GM19438 (cell line): ENCODE data around the gene MYO9B.

Experiments used
- ATAC-seq: cut with Tn5 transposase; IDR thresholded peaks from one replicate; pipeline ENCODE4 v1.9.1; 2021; ENCODE audit warnings: low read depth; ENCODE audit not compliant: unreplicated experiment

The MYO9B gene

DNA sequence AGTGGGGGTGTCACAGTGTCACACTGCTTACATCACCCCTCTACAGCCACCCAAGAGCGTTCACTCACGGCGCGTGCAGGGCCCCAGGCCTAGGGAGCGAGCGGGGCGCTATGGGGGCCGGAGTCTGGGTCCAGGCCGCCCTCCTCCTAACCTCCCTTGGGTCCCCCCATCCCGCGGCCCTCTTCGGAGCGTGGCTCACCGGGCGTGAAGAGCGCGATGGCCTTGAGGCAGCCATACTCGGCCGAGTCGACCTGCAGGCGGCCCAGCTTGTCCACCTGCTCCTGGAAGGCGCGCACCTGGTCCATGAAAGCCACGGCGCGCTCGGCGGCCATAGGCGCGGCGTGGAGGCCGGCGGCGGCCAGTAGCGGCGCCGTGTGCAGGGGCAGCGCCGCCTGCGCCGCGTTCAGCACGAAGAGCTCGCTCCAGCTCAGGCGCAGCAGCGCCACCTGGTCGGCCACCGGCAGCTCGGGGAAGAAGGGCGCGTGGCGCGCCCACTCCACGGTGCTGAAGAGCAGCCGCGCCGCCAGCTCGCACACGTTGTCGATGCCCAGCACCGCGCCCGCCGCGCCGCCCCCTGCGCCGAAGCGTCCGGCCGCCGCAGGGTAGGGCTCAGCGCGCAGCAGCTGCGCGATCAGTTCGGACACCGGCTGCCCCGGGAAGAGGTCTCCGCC, 159.9 kb downstream of the MYO9B start:
- peak; percentile 61 for ATAC-seq

DNA sequence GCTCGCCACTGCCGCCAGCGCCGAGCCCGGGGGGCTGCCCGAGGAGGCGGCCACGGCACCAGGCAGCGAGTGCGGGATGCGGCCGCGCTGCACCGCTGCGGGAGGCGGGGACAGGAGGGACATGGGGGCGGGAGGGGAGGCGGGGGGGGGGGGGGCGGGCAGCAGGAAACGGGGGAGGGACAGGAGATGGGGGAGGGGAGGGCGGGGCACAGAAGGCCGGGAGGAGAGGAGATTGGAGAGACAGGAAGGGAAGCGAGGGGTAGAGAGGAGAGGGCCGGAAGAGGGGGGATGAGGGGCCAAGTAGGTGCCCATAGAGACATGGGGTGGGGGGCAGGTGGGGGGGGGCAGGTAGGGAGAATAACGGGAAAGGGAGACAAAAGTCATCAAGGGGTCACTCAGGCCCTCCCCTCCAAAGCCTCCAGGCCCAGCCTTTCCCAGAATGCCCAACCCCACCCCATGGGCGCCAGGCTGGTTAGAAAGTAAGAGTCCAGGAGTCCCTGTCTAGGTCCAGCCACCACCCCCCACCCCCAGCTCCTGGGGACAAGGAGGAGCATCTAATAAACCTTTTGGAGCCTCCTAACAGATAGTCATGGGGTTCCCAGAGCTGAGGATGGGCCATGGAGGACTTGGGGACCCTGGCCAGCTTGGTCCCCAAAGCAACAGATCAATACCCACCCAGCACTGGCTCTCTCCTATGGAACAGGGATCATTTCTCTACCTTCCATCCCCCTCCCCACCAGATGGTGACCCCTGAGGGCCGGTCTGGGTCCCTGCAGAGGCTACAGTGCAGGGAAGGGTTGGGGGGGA, 160.6 kb downstream of the MYO9B start:
- ATAC-seq: peak; percentile 31

DNA sequence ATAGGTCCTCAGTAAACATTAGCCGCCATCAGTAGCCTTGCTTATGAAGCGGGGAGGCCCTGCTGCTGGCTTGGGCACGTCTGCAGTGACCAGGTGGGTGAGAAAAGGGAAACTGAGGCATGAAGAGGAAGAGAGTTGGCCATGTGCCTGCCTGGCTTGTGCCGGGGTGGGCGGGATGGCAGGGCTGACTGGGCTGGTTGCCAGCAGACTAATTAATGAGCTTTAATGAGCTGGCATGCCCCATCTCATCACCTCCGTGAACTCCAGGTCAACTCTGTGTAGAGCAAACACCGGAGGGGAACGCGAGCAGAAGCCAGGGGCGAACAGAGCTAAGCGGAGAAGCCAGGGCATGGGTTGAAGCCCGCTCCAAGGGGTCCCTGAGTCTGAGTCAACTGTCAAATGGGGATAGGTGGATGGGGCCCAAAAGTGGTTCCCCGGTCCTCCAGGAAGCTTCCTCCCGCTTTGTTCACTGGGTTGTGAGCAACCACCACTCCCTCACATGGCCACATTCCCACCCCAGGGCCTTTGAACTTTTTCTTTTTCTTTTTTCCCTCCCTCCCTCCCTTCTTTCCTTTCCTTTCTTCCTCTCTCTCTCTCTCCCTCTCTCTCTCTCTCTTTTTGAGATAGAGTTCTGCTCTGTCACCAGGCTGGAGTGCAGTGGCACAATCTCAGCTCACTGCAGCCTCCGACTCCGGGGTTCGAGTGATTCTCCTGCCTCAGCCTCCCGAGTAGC, 161.4 kb downstream of the MYO9B start:
- ATAC-seq: no peak

DNA sequence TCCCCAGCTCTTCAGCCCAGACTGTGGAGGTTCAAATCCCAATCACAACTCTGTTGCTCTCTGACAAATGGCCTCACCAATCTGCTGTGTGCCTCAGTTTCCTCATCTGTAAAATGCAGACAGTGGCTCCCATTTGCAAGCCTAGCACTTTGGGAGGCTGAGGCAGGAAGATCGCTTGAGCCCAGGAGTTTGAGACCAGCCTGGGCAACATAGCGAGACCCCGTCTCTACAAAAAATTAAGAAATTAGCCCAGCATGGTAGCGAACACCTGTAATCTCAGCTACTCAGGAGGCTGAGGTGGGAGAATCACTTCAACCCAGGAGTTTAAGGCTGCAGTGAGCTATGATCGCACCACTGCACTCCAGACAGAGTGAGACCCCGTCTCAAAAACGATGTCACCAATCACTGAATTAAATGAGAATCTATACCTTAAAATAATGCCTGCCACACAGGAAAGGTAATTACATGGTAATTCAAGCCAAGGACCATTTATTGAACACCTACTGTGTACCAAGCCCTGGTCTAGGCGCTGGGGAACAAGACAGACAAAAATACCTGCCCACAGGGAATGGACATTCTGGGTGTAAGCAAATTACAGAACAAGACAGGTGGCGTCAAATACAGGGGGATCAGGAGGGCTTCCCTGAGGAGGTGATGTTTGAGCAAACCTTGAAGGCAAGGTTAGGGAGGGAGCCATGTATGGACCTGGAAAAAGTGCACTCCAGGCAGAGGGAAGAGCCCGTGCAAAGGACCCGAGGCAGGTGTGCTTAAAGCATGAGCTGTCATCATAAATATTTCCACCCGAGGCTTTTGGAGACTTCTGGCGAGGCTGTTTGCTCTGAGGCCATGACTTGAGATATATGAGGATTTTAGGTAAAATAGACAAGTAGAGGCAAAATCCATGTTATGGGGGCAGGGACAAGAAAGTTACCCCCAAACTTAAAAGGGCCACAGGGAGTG, 162.4 kb downstream of the MYO9B start:
- ATAC-seq: no peak

DNA sequence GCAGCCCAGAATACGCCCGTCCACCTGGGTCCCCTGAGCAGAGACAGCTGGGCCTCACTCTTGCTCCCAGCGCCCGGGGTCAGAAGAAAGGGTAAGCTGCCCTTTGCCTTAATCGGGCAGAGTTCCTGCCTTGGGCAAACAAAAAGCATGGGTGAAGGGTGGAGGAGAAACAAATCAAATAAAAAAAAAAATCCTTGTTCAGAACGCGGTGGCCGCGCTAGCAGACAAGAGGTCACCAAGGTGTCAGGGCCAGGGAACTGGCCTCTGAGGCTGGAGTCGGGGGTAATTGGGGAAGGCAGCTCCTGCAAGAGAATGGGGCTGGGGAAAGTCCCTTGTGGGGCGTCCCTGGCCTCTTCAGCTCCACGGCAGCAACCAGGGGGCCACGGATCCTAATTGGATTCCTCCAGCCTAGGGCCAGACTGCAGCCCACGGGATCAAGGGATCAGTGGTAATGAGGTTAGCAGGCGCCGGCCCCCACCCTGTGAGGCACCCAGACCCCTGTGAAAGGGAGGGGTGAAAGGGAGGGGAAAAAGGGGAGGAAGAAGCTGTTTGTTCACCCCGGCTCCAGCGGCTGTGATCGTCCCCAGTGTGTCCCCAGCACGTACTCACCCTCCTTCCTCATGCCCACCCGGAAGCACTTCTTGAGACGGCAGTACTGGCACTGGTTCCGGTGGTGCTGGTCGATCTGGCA, 164.6 kb downstream of the MYO9B start:
- no peak for ATAC-seq

DNA sequence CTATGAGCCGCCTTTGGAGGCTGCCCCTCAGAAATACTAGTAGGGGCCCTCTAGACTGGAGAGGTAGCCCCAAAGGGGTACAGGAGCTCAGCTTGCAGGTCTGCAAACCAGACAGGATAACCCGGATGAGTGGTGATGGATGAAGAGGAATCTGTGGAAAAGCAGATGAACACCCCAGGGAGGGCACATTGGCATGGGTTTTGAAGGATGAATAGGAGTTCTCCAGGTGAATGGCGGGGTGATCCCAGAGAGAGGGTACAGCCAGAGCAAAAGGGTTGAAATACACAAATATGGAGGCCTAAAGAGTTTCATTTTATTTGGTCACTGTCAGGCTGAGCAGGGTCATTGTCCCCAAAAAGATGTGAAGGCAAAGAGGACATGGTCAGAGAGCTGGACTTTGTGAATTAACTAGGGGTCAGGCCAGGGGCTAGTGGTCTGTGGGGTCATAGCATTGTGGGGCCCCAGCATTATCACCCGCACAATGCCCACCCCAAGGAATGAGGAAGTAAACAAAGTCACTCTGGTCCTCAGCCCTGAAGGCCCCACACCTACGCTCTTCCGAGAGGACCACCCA, 165.3 kb downstream of the MYO9B start:
- ATAC-seq: no peak

DNA sequence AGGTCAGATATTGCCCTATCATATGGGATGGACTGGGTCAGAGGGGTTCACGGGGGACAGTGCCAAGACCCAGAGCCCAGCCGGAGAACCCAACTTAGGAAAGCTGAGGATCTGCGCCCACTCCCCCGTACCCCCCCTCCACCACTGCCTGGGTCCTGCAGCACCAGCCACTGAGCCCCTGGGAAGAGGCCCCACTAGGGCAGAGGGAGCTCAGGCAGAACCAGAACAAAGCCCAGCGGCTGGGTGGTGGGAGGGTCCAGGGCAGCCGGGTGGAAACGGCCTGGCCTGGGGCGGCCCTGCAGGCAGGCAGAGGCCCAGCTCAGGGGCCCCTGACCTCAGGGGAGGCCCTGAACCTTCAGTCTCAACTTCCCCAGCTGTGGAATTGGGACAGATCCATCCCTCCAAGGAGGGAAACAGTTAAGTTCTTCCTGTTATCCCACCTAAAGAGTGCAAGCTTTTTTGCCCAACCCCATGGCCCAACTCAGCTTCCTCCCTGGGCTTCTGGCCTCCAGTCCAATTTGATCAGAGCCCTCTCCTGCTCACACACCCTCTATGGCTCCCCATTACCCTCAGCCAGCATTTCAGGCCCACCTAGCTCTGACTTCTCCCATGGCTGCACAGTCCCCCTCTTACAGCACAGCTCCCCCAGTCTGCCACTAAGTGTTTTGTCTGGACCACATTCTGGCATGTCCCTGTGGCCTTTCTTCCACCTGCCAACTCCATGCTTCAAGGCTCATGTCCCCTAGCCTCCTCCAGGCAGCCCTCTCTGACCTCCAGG, 167.0 kb downstream of the MYO9B start:
- no peak for ATAC-seq

DNA sequence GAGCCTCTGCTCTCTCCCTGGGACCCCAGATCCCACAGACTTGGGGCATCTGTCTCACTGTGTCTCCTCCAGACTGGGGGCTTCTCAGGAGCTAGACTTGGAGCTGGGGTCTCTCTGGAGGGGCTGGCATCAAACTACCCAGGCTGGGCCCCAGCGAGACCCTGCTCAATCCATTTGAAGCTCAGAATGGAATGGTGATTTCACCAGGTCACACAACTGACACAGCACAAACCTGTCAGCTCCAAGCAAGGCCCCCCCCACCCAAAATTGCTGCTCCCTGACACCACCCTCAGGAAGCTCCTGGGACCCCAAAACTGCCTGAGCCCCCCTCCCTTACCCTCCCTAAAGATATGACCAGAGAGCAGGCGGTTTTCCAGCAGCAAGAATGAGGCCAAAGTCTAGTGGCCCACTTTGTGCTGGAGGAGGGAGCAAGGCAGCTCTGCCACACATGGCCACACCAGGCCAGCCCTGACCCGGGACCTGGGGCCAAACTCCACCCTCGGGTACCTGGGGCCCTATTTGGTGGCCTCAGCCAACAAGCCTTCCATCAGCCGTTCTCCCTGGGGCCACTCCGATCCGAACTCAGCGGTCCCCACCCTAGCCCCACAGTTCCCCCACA, 167.7 kb downstream of the MYO9B start:
- no peak for ATAC-seq

DNA sequence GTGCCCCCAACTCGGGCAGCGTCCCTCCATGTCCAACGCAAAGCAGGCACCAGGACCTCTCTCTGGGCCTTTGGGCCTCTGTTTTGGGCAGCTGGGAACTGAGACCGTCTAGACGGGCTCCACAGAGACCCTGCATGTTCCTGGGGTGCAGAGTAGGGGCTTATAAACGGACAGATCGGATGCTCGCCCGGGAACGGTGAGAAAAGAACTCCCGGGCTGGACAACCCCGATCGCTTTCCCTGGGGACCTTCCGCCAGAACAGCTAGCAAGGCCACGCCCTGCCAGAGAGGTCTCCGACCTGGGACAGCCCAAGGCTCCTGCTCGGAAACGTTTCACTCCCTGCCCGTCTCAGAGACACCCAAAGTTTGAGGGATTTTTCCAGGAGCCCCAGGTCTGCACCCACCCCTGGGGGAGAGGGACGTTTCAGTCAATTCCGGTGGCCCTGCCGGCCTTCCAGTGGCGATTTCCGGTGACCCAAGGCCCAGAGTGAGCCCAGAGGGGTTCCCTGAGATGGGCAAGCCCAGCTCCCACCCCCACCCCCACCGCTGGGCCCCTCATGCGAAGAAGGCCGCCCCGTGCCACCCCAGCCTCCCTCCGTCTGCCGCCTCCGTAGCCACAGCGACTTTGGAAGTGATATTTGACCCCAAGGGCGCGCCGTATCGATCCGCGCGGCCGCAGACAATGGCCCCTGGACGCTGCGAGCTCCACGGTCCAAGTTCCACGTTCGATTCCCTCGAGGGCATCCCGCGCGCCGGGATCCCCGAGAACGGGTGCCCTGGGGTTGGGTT, 168.4 kb downstream of the MYO9B start:
- ATAC-seq: no peak

DNA sequence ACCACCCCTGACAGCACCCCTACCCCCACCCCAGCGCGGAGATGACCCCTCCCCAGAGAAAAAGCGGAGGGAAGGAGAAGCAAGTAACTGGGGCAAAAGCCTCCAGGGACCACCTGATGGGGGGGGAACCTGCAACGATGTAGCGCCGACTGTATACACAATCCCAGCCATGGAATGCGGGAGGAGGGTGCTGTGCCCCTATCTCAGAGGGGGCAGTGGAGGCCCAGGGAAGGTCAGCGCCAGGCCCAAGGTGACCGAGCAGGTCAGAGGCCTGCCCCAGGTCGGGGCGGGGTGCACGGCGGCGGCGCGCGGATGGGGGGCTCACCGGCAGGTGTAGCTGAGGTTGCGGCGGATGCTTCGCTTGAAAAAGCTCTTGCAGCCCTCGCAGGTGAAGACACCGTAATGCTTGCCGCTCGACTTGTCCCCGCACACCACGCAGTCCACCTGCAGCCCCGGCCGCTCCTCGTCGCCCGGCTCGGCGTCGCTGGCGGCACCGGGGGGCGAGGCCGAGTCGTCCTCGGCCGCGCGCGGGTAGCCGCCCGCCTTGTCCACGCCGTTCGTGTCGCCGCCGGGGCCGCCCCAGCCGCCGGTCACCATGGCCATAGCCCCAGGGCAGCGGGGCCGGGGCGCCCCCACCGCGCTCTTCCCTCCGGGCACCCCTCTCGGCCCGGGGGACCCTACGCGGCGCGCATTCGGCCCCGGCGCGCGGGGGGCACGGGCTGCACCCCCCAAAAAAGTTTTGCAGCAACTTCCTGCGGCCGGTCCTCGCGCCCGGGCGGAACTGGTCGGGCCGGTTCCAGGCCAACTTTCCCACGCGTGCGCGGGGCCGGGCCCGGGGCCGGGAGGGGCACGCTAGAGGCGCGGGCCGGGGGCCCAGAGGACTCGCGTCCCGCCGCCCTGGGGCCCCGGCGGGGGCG, 169.3 kb downstream of the MYO9B start:
- ATAC-seq: no peak

DNA sequence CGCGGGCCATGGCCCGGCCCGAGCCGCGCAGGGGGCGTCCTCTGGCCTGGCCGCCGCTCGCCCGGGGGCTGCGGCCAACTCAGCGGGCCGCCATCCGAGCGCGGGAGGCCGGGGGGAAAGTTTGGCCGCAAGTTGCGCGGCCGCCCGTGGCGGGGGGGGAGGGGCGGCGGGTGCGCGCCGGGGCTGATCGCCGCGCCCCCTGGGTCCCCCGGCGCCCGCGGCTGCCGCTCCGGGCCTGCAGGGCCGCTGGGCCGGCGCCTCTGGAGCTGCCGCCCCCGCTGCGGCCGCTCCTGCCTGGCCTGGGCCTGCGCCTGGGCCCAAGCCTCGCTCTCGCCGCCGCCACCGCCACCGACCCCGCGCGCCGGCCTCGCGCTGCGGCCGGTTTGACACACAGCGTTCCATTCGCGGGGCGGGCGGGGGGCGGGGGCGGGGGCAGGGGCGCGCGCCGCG, 170.0 kb downstream of the MYO9B start, which contains the start of gene NR2F6:
TSS of gene NR2F6 (minus strand) at position 385 of the 450 bp plus-strand sequence. CDS start 699 bp downstream, outside the sequence.
- no peak for ATAC-seq

DNA sequence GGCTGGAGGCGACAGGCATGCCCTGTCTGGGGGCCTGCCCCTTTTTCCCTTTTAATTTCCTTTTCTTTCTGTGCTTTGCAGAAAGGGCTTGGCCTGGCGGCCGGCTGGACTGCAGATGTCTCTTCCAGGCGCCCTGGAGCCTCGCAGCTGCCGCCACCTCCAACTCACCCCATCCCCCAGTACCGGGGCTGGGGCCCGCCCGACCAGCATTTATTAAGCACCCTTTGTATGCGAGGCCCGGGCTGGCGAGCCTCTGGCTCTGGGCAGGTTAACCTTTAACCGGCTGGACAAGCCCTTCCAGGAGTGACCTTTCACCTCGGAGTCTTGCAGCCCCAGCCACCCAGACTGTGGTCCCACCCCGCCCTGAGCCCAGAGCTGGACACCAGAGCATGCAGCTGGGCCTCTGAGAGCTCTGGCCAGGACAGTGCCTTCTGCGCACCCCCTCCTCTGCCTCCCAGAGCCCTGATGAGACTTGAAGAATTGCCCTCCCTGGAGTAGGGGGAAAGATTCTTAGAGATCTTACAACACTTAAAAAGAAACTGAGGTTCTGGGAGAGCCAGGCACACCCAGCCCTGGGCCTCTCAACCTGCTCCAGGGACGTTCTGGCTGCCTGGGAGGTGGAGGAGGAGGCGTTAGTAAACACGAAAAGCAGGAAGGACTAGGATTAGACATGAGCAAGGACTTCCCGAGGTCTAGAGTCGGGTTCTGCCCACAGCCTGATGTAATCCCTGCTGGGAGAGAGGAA, 171.3 kb downstream of the MYO9B start:
- ATAC-seq: no peak

DNA sequence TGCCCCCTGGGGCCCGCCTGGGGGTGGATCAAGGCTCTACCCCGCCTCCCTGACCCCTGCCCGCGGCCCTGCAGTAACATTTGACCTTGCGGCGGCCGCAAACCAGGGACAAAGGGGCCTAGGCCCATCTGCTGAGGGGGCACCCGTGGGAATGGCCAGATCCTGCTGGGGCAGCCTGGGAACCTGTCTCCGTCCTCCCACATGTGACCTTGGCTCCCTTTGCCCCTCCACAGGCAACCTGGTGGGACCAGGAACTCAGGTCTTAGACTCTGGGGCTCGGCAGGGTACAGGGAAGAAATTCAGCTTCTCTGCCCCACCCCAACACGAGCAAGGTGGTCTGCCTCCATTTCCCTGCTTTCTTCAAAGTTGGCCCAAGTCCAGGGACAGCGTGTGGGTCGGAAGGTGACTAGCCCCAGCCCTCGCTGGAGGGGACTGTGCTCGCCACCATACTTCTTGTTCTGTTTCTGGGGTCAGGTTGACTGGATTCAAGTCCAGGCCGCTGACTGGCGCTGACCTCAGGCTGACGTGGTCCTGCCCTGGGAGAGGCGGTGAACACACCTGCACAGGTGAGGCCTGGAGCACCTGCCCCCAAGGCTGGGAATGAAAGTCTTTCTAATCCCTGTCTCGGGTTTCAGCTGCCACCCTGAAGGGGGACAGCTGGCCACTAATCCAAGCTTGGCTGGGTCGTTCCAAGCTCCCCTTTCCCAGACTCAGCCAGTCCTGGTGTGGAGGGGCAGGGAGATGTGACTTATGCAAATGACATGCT, 172.6 kb downstream of the MYO9B start:
- no peak for ATAC-seq

DNA sequence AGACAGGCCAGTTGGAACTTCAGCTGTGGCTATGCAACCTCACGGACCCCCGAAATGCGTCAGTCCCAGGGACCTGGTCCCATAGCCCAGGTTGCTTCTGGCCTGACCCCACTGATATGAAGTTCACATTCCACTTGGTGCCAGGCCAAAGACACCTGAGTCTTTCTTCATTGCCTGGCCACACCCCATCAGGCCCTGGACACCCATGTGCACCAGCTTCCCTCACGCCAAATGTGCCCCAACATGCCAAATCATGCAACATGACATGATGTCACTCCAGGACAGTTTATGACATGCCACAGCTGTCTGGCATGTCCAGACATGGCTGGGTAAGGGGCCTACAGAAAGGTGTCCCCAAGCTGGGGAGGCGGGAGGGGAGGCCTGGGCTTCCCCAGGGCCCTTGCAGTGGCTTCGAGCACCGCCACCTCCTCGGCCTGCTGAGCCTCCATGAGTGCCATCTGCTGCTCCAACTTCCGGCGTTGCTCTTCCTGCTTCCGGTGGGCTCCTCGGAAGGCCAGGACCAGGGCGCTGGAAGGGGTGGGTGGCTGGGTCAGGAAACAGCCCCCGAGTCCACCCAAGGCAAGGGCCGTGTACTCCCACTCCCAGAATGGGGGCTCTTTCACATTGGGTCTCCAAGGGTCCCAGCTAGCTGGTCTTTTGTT, 174.4 kb downstream of the MYO9B start:
- no peak for ATAC-seq
